ENCODE results near the gene HDC.

Gene HDC

GRCh38 chr15:50222181-50222580, 43.3 kb downstream of the HDC start:
- Histone ChIP-seq H3K4me3 (ENCODE audit: low read length) (no peak overlapping the region), H3K4me1 (ENCODE audit: control insufficient read depth, insufficient read depth, low read length) (no peaks in the 10 kb centered on the region), H3K9me3 (ENCODE audit: control insufficient read depth, low read length) (no peaks in the 10 kb centered on the region), H3K9ac (ENCODE audit: low read length) (no peak overlapping the region), H3K27me3 (replicated peaks; ENCODE audit: control insufficient read depth, insufficient read depth, low read length) (peaks cover 18% of the 10 kb centered on the region), H3K36me3 (ENCODE audit: control insufficient read depth, insufficient read depth, low read length, severe bottlenecking) (no peaks in the 10 kb centered on the region)
- no peak for DNase-seq (ENCODE audit: low read depth)

GRCh38 chr15:50219820-50220219, 45.7 kb downstream of the HDC start:
- Histone ChIP-seq H3K4me3 (ENCODE audit: low read length) (no peak overlapping the region), H3K9me3 (ENCODE audit: control insufficient read depth, low read length) (peaks cover 4% of the 10 kb centered on the region), H3K4me1 (ENCODE audit: control insufficient read depth, insufficient read depth, low read length) (no peaks in the 10 kb centered on the region), H3K27me3 (replicated peaks; ENCODE audit: control insufficient read depth, insufficient read depth, low read length) (peaks cover 18% of the 10 kb centered on the region), H3K36me3 (ENCODE audit: control insufficient read depth, insufficient read depth, low read length, severe bottlenecking) (no peaks in the 10 kb centered on the region), H3K9ac (ENCODE audit: low read length) (no peak overlapping the region)
- peak; percentile 7 for DNase-seq (ENCODE audit: low read depth)

- no peaks in the 10 kb centered on the region for H3K4me1 ChIP-seq (ENCODE audit: control insufficient read depth, insufficient read depth, low read length)
- no peaks in the 10 kb centered on the region for H3K36me3 ChIP-seq (ENCODE audit: control insufficient read depth, insufficient read depth, low read length, severe bottlenecking)
Observed at GRCh38 chr15:50218691-50219090, 46.8 kb downstream of the HDC start.

GRCh38 chr15:50218291-50218690, 47.2 kb downstream of the HDC start:
- Histone ChIP-seq H3K9ac (ENCODE audit: low read length) (no peak overlapping the region), H3K4me1 (ENCODE audit: control insufficient read depth, insufficient read depth, low read length) (no peaks in the 10 kb centered on the region), H3K9me3 (ENCODE audit: control insufficient read depth, low read length) (peaks cover 4% of the 10 kb centered on the region), H3K36me3 (ENCODE audit: control insufficient read depth, insufficient read depth, low read length, severe bottlenecking) (no peaks in the 10 kb centered on the region), H3K27me3 (replicated peaks; ENCODE audit: control insufficient read depth, insufficient read depth, low read length) (peaks cover 18% of the 10 kb centered on the region), H3K4me3 (ENCODE audit: low read length) (no peak overlapping the region)
- DNase-seq (ENCODE audit: low read depth), result no peak

More at GRCh38 chr15:50218691-50219090, 46.8 kb downstream of the HDC start:
- Histone ChIP-seq H3K27me3 (replicated peaks; ENCODE audit: control insufficient read depth, insufficient read depth, low read length) (peaks cover 18% of the 10 kb centered on the region), H3K9ac (ENCODE audit: low read length) (no peak overlapping the region), H3K4me3 (ENCODE audit: low read length) (no peak overlapping the region), H3K9me3 (ENCODE audit: control insufficient read depth, low read length) (peaks cover 4% of the 10 kb centered on the region)
- DNase-seq (ENCODE audit: low read depth), result no peak

- no peak overlapping the region for H3K4me3 ChIP-seq (ENCODE audit: low read length)
- H3K27me3 ChIP-seq (replicated peaks; ENCODE audit: control insufficient read depth, insufficient read depth, low read length), result peaks cover 15% of the 10 kb centered on the region
- H3K36me3 ChIP-seq (ENCODE audit: control insufficient read depth, insufficient read depth, low read length, severe bottlenecking), result no peaks in the 10 kb centered on the region
- H3K9ac ChIP-seq (ENCODE audit: low read length), result no peak overlapping the region
- H3K4me1 ChIP-seq (ENCODE audit: control insufficient read depth, insufficient read depth, low read length), result no peaks in the 10 kb centered on the region
- DNase-seq (ENCODE audit: low read depth), result no peak
- peaks cover 14% of the 10 kb centered on the region for H3K9me3 ChIP-seq (ENCODE audit: control insufficient read depth, low read length)
Observed at GRCh38 chr15:50210462-50211157, 54.9 kb downstream of the HDC start.

GRCh38 chr15:50209809-50210208, 55.7 kb downstream of the HDC start:
- Histone ChIP-seq H3K9me3 (ENCODE audit: control insufficient read depth, low read length) (peaks cover 9% of the 10 kb centered on the region), H3K9ac (ENCODE audit: low read length) (no peak overlapping the region), H3K4me1 (ENCODE audit: control insufficient read depth, insufficient read depth, low read length) (no peaks in the 10 kb centered on the region), H3K36me3 (ENCODE audit: control insufficient read depth, insufficient read depth, low read length, severe bottlenecking) (no peaks in the 10 kb centered on the region), H3K27me3 (replicated peaks; ENCODE audit: control insufficient read depth, insufficient read depth, low read length) (peaks cover 15% of the 10 kb centered on the region), H3K4me3 (ENCODE audit: low read length) (no peak overlapping the region)
- DNase-seq (ENCODE audit: low read depth), result no peak

- no peaks in the 10 kb centered on the region for H3K36me3 ChIP-seq (ENCODE audit: control insufficient read depth, insufficient read depth, low read length, severe bottlenecking)
- no peak overlapping the region for H3K9ac ChIP-seq (ENCODE audit: low read length)
- peaks cover 15% of the 10 kb centered on the region for H3K27me3 ChIP-seq (replicated peaks; ENCODE audit: control insufficient read depth, insufficient read depth, low read length)
- no peaks in the 10 kb centered on the region for H3K9me3 ChIP-seq (ENCODE audit: control insufficient read depth, low read length)
- DNase-seq (ENCODE audit: low read depth), result no peak
- H3K4me3 ChIP-seq (ENCODE audit: low read length), result no peak overlapping the region
- no peaks in the 10 kb centered on the region for H3K4me1 ChIP-seq (ENCODE audit: control insufficient read depth, insufficient read depth, low read length)
Observed at GRCh38 chr15:50206020-50206419, 59.5 kb downstream of the HDC start.

GRCh38 chr15:50202003-50202402, 63.5 kb downstream of the HDC start:
- H3K9me3 ChIP-seq (ENCODE audit: control insufficient read depth, low read length), result no peaks in the 10 kb centered on the region
- DNase-seq (ENCODE audit: low read depth), result no peak
- H3K27me3 ChIP-seq (replicated peaks; ENCODE audit: control insufficient read depth, insufficient read depth, low read length), result no peaks in the 10 kb centered on the region
- no peak overlapping the region for H3K9ac ChIP-seq (ENCODE audit: low read length)
- no peak overlapping the region for H3K4me3 ChIP-seq (ENCODE audit: low read length)
- H3K36me3 ChIP-seq (ENCODE audit: control insufficient read depth, insufficient read depth, low read length, severe bottlenecking), result no peaks in the 10 kb centered on the region
- no peaks in the 10 kb centered on the region for H3K4me1 ChIP-seq (ENCODE audit: control insufficient read depth, insufficient read depth, low read length)

- Histone ChIP-seq H3K4me3 (ENCODE audit: low read length) (no peak overlapping the region), H3K27me3 (replicated peaks; ENCODE audit: control insufficient read depth, insufficient read depth, low read length) (peaks cover 4% of the 10 kb centered on the region), H3K9me3 (ENCODE audit: control insufficient read depth, low read length) (no peaks in the 10 kb centered on the region), H3K9ac (ENCODE audit: low read length) (no peak overlapping the region), H3K36me3 (ENCODE audit: control insufficient read depth, insufficient read depth, low read length, severe bottlenecking) (no peaks in the 10 kb centered on the region), H3K4me1 (ENCODE audit: control insufficient read depth, insufficient read depth, low read length) (no peaks in the 10 kb centered on the region)
- DNase-seq (ENCODE audit: low read depth), result no peak
Observed at GRCh38 chr15:50192926-50193620, 72.5 kb downstream of the HDC start.

GRCh38 chr15:50192164-50192563, 73.4 kb downstream of the HDC start:
- no peak for DNase-seq (ENCODE audit: low read depth)
- no peaks in the 10 kb centered on the region for H3K4me1 ChIP-seq (ENCODE audit: control insufficient read depth, insufficient read depth, low read length)
- H3K27me3 ChIP-seq (replicated peaks; ENCODE audit: control insufficient read depth, insufficient read depth, low read length), result peaks cover 4% of the 10 kb centered on the region
- H3K36me3 ChIP-seq (ENCODE audit: control insufficient read depth, insufficient read depth, low read length, severe bottlenecking), result no peaks in the 10 kb centered on the region
- no peak overlapping the region for H3K9ac ChIP-seq (ENCODE audit: low read length)
- H3K4me3 ChIP-seq (ENCODE audit: low read length), result no peak overlapping the region
- no peaks in the 10 kb centered on the region for H3K9me3 ChIP-seq (ENCODE audit: control insufficient read depth, low read length)

Data from adipocyte (in vitro differentiated cells).